OCI-LY7 (cell line): ENCODE results near the gene KRTAP19-6.

Experiments
- CTCF ChIP-seq: fragments of 200-600 bp; sonication (generic); conservative IDR thresholded peaks from 2 replicates; pipeline ENCODE4 v1.5.1; 2014; ENCODE audit warnings: mild to moderate bottlenecking, antibody characterized with exemption, low read length, moderate library complexity, mixed read lengths
- EZH2phosphoT487 ChIP-seq: fragments of 200-600 bp; sonication (generic); IDR thresholded peaks from 2 replicates; pipeline ENCODE4 v1.6.1; 2018; ENCODE audit warnings: low read depth, borderline replicate concordance, mild to moderate bottlenecking, mixed run types, antibody characterized with exemption, low read length, moderate library complexity, mixed read lengths

- TF ChIP-seq CTCF (no peak), EZH2phosphoT487 (no peak)
Measured at GRCh38 chr21:30502041-30502440, 39.6 kb downstream of the KRTAP19-6 start, which contains the start of gene KRTAP19-5.
